NCI-H2107 (cell line): Measurements from ENCODE around the gene SMIM34.

Experiments
- DNase-seq: peaks from one replicate; lab custom pipeline; 2025; lab: John Stamatoyannopoulos, UW

Gene SMIM34

DNA sequence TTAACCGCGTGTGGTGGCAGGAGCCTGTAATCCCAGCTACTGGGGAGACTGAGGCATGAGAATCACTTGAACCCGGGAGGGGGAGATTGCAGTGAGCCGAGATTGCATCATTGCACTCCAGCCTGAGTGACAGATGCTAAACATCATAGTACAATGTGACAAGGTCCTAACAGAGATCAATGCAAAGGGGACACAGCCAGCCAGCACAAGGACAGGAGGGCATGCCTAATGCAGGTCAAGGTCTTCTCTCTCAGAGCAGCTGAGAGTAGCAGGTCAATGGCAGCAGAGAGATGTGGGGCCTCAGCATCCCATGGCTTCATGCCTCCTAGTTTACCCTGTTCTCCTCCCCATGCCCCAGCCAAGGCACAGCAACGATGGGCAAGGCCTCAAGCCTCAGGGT lies 51.4 kb downstream of the SMIM34 start:
- no peak for DNase-seq

GRCh38 chr21:34369741-34370140 lies 54.0 kb downstream of the SMIM34 start:
- no peak for DNase-seq
